HG02970 (cell line): ENCODE measurements around the gene GRM4.

Source experiments
- ATAC-seq: cut with Tn5 transposase; IDR thresholded peaks from one replicate; pipeline ENCODE4 v1.9.1; 2021; ENCODE audit warnings: mild to moderate bottlenecking, moderate library complexity, moderate number of reproducible peaks; ENCODE audit not compliant: unreplicated experiment, low FRiP score

Gene GRM4

GRCh38 chr6:34066772-34067770 lies 78.8 kb downstream of the GRM4 start:
- ATAC-seq, result no peak

DNA sequence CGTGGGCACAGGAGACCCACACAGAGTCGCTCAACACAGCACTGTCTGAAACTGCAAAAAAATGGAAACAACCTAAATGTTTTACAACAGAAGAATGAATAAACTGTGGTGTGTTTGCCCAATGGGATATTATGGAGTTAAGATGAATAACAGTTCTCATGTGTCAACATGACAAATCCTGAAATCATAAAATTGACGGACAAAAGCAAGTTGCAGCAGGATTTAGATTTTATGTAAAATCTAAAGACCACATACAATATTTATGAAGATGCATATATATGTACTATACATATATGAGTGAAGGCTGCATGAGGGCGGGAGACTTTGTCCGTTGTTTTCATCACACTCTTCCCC lies 79.7 kb downstream of the GRM4 start:
- ATAC-seq, result no peak

GRCh38 chr6:34065466-34066217 lies 80.2 kb downstream of the GRM4 start:
- ATAC-seq, result no peak

GRCh38 chr6:34064675-34065074 lies 81.2 kb downstream of the GRM4 start:
- no peak for ATAC-seq

DNA sequence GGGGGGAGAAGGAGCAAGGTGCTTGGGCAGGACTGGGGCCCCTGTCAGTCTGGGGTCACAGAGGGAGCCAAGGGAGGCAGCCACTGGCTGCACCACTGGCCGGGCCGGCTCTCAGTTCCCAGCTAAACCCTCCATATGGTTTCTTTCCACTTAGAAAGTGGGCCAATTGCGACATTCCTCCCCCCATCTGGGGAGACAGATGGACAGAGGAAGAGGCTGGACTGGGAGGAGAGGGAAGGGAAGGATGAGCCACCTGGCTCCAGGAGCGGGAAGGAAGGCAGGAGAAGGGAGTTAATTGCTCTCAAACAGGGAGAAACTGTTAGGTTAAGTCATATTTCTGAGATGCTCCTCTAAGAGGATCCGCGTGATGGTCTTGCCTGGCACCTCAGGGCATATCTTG lies 82.2 kb downstream of the GRM4 start:
- ATAC-seq, result no peak

GRCh38 chr6:34062815-34063214 lies 83.1 kb downstream of the GRM4 start:
- no peak for ATAC-seq

DNA sequence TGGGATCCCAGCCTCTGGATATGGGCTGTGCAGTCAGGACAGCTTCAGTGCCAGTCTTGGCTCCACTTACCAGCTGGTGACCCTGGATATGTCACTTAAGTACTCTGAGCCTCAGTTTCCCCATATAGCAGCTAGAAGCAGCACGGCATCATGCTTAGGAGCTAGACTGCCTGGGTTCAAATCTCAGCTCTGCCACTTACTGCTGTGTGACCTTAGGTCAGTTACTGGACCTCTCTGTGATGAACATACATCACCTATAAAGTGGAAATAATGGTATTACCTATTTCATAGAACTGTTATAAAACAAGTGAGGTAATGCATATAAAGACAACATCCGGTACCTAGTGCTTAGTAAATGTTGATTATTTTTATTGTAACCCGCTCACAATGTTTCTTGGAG lies 83.7 kb downstream of the GRM4 start:
- ATAC-seq, result no peak

GRCh38 chr6:34061348-34061747 lies 84.5 kb downstream of the GRM4 start:
- no peak for ATAC-seq

- ATAC-seq, result no peak
Observed at GRCh38 chr6:34059914-34060313, 86.0 kb downstream of the GRM4 start.

DNA sequence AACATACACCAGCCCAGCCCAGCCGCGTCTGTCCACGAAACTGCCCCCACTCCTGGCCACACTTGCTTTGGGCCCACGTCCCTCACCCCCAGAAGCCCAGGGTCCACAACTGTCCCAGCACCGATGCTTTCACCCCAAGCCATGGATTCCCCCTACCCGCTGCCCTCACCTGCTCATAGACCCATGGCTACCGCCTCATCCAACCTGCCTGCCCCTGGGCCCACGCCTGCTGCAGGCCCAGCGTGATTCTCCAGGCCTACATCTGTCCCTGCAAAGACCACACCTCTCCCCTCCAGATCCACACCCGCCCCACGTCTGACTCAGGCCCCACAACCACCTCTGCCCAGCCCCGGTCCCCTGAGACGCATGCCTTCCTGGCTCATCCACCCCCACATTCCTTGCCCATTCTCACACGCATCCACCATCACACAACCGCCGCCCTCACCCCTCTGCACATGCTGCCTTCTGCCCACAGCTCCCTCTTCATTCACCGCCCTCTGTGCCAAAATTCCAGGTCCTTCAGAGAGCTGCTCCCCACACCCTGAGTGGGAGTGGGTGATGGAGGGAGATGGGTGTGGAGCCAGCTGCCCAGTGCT lies 86.7 kb downstream of the GRM4 start:
- ATAC-seq, result no peak

DNA sequence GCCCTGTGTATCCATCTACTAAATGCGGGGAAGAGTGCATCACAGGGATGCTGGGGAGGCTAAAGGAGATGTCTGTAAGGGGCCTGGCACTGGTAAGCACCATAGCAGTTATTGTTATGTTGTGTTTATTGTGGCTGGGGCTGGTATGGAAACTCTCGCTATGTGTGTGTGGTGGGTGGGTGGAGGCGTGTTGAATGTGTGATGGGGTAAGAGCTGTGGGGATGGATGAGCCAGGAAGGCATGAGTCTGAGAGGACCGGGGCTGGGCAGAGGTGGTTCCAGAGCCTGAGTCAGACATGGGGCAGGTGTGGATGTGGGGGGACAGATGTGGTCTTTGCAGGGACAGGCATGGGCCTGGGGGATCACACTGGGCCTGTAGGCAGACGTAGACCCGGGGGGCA lies 88.1 kb downstream of the GRM4 start:
- no peak for ATAC-seq

DNA sequence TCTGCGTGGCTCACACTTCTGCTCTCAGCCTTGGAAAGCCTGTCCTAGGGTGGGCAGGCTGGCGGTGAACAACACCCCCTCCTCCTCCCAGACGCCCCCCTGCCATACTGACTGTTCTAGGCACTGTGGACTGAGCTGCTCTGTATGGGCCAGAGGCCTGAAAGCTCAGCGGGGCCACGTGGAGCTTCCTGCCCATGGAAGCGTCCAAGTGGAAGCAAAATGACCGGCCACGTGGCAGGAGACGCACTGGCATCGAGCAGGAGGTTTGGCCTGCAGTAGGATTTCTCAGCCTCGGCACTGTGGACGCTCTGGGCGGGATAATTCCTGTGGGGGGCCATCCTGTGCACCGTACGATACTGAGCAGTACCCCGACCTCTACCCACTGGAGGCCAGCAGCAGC lies 88.7 kb downstream of the GRM4 start:
- ATAC-seq, result no peak

DNA sequence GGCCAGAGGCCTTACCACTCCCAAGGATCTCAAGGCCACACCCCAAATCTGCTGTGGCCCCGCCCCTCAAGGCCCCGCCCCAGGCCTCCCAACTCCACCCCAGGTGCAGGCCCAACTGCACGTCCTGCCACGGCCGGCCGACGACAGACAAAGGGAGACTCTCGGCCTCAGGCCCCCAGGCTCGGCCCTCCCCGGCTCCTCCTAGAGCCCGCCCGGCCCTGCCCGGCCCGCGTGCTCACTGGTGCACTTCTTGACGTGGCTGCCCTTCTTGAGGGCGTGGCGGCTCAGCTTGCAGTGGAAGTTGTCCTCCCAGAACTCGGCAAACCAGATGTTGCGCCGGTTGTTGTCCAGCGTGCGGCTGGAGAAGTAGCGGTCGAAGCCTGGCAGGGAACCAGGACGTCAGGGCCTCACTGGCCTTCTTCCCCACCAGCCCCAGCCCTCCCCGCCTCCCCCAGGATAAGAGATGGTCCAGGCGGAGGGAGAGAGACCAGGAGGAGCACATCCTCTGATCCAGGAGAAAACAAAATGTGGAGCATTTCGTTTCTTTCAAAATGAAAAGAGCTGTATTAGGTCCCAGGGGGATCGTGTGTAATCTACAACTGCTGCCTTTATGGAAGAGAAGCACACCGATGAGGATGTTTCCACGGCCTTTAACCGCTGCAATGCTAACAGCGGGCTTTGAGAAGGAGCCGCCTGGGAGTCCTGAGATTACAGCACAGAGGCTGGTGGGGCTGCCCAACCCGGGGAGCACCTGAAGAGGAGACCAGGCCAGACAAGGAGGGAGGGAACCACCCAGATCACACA lies 89.4 kb downstream of the GRM4 start:
- no peak for ATAC-seq

DNA sequence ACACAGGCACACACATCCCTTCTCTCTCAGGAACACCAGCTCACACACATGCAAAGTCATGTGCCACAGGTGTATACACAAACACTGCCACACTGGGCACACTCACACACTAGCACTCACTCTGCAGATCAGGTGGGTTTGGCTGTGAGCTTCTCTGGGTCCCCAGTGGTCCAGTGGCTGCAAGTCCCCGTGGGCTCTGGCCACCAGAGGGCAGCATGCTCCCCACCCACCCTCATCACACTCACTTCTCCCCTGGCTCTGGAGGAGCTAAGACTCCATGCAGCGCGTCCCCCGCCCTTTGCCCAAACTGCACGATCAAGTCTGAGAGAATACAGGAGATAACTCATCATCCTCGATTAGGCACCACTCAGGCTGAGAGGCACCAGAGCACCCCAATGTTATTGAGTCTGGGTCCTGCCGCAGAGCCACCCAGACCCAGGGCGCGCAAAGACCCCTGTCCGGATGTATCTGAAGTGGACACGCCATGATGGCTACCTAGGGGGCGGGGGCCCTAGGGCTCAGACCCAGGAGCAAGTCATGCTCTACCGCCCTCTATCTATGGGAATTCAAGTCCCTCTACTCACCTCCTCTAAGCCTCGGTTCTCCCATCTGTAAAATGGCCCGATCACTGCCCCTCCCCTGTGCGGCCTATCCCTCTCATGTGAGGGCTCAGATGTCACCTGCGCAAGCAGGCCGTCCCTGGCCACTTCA lies 90.5 kb downstream of the GRM4 start:
- no peak for ATAC-seq

DNA sequence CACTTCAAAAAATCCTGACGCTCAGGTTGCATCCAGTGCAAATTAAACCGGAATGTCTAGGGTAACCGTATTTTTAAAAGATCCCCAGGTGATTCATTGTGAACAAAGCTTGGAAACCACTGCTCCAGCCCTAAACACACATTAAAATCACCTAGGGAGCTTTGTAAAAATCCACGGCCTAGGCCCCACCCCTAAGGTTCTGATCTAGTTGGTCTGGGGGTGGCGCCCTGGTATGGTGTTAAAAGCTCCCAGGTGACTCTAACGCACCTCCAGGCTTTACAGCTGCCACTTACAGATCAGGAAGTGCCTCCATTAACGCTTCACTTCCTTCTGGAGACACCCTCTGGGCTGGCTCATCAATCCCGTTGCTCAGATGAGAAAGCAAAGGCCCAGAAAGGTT lies 92.2 kb downstream of the GRM4 start:
- ATAC-seq, result no peak

DNA sequence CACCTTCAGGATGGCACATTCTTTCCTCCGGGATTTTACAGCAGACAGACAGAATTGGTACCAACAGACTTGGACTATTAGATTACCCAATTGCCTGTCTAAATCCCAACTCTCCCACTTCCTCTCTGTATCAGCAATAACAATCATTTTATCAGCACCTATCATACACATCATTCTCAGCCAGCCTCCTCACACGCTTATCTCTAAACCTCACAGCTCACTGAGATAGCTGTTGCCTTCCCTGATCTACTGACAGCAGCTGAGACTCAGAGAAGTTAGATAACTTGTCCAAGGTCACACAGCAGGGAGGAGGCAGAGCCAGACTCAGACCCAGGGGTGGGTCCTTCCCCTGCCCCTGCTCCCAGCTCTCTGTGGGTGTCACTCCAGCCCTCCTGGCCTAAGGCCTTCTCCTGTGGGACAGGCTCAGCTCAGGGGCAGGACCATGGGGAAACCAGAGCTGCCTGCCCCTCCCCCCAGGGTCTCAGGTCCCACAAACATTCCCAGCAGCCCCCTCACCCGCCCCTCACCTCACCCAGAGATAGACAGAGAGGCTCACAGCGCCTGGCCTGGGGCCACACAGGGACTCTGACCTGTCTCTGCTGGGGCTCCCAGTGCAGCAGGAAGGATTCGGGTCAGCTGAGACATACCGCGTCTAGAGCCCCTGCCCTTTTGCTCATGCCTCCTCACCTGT lies 92.8 kb downstream of the GRM4 start:
- no peak for ATAC-seq

DNA sequence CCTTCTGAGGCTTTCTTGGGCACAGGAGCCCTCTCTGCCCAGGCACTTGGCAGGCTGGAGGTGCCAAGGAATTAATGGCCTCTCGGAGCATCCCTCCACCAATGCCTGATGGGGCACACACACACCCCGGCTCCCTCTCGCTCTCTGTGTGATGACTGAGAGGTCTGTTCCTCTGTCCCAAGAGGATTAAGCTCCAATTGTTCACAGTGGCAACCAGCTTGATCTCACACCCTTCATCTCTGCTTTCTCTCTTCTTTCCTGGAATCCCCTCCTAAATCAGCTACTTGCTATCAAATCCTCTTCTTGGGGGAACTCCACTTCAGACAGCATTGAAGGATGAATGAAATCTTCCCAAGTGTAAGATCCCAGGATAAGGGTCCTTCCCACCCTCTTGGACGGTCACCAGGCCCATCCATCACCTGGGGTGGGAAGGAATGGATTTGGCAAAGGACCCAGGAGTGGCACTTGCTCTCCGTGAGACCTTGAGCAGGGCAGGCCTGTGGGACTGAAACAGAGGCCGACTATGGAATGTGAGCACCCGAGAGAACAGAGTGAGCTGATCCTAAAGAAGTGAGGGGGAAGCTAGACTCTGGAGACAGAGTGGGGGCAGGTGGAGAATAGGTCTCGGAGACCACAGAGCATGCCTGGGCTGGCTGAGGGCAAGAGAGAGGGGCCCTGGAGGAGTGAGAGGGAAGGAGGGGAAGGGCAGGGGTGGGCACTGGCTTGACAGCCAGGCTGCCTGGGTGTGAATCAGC lies 93.6 kb downstream of the GRM4 start:
- ATAC-seq, result no peak

DNA sequence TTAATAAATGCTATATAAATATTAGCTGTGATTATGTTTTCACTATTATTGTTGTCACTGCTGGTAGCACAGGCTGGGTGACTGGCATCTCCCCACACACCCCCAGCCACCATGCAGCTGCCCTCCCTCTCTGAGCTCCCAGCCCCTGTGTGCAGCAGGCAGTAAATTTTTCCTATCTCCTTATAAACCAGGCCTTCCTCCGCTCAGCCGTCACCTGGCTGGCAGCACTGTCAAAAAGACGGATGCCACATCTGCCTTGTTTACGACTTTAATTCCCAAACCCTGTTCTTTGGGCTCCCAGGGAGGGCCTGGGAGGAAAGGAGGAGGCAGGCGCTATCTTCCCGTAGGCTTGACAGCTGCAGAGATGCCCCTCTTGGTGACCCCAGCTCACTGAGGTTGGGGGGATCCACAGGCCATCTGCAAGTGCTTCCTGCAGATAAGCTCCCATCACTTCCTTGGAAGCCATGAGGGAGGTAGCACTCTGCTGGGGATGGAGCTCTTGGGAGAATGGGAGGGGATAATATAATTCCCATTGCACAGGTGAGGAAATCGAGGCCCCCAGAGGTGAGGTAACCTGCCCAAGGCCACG lies 94.5 kb downstream of the GRM4 start:
- no peak for ATAC-seq
